HUES64 (cell line): ENCODE results near the gene WNT7B. TPM values are rescaled to one million over a fixed set of nuclear protein-coding genes. Genes with fewer than 3 reads are reported as not detected.

ENCODE experiments used
- H3K27ac ChIP-seq: 2 replicates; pipeline ENCODE4 v1.7.0; 2013; ENCODE audit warnings: low read depth, low read length, inconsistent platforms
- H3K27me3 ChIP-seq: 2 replicates; pipeline ENCODE4 v1.6.1; 2013; ENCODE audit warnings: mild to moderate bottlenecking, low read length; ENCODE audit not compliant: insufficient read depth
- H3K36me3 ChIP-seq: 2 replicates; pipeline ENCODE4 v1.6.1; 2013; ENCODE audit warnings: mild to moderate bottlenecking, low read length; ENCODE audit not compliant: insufficient read depth
- H3K4me1 ChIP-seq: 2 replicates; pipeline ENCODE4 v1.6.1; 2013; ENCODE audit warnings: mild to moderate bottlenecking, low read length, moderate library complexity; ENCODE audit not compliant: insufficient read depth
- H3K4me3 ChIP-seq: 2 replicates; pipeline ENCODE4 v1.5.1; 2013; ENCODE audit warnings: mild to moderate bottlenecking, low read length, moderate library complexity
- H3K9ac ChIP-seq: 2 replicates; pipeline ENCODE4 v1.6.1; 2013; ENCODE audit warnings: mild to moderate bottlenecking, low read depth, low read length
- H3K9me3 ChIP-seq: 2 replicates; pipeline ENCODE4 v1.6.1; 2013; ENCODE audit warnings: low read depth, low read length; ENCODE audit not compliant: insufficient read depth
- WGBS: fragments of 150-250, 120-280 bp; methylation state at CpG from one replicate; pipeline ENCODE4 v1.1.7; 2013; ENCODE audit warnings: missing lambda C conversion rate; 5-methylcytosine and 5-hydroxymethylcytosine counted together
- polyA plus RNA-seq, 2 experiments: library from polyadenylated mRNA; stranded (reverse); fragments of 50-300 nt; gene quantifications; one replicate each; pipeline ENCODE4 v1.2.3, GENCODE V29; 2013

The WNT7B gene
- 0.80 TPM for polyA plus RNA-seq (2013, experiment 1 of 2)
- polyA plus RNA-seq (2013, experiment 2 of 2), result 1.5 TPM

DNA sequence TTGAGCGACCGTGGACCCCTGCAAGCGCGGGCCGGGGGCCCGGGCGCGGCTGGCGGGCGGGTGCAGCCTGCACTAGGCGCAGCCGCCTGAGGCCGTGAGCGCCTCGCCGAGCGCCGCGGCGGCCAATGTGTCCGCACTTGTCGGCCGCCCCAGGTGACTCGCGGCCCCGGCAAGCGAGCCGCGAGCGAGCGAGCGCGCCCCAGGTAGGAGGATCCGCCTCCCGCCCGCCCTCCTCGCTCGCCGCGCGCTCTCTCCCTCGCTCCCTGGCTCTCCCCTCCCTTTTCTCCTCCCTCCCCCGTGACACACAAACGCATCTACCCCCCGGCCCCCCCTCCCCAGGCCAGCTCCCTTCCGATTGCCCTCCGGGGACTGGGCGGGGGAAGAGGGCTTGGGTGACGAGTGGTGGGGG lies at the start of gene WNT7B:
TSS of gene WNT7B (minus strand) at position 160 of the 409 bp plus-strand sequence. CDS start 408 bp downstream, outside the sequence.
- Histone ChIP-seq H3K9ac (no peak within 1 kb of the TSS), H3K27me3 (peaks cover 76% of the 10 kb centered on the region)
- under 1% methylated on average over 42 of the region's 49 CpGs for WGBS

DNA sequence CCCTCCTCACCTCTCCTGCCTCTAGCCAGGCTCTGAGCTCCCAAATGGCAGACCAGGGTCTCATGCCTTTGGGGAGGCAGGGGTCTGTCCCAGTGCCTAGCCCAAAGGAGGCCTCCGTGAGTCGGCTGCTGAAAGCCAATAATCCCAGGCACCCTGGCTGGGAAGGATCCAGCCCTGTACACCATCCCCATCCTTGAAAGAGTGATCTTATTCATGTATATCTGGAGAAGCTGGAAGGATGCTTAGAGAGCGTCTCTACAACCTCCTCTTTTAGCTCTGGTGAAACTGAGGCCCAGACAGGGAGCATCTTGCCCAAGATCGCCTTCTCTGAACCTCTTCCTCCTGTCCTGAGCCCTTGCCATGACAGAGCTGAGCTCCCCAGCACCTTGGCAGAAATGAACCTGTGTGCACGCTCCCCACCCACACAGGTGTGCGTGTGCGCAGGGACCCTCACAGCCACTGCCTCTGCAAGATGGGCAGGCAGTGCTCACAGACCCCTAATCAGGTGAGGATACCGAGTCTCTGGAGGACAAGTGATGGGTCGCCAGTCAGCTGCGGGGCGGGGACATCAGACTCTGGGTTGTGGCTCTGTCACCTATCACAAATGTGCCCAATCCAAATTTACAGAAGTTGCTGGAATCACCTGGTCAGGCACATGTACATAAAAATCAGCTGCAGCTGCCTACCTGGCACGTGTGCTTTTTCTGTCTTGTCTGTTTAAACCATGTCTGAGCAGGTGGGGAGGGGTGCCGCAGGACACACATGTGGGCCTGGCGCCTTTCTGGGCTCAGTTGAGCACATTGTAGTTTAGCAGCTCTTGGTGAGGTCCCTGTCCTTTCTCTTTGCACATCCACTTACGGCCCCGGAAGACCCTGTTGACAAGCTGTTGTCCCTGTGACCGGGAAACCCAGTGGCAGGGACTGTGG lies 49.3 kb upstream of the WNT7B start:
- no peaks in the 10 kb centered on the region for H3K9me3 ChIP-seq
- H3K4me1 ChIP-seq, result no peaks in the 10 kb centered on the region; the same call in 1 of the 2 replicates
- WGBS, result 86% methylated on average over 17 of the region's 17 CpGs
- H3K36me3 ChIP-seq, result no peaks in the 10 kb centered on the region
- no peak overlapping the region for H3K9ac ChIP-seq
- no peak overlapping the region for H3K27ac ChIP-seq
- H3K4me3 ChIP-seq, result no peak overlapping the region
- H3K27me3 ChIP-seq, result peaks cover 56% of the 10 kb centered on the region

More for the DNA sequence above, at the start of gene WNT7B:
- 0 out of 2 replicates have a peak, but pooled peaks cover 5% of the 10 kb centered on the region for H3K4me1 ChIP-seq
- H3K27ac ChIP-seq, result no peak within 1 kb of the TSS
- no peaks in the 10 kb centered on the region for H3K36me3 ChIP-seq
- peak within 1 kb of the TSS; percentile 56 for H3K4me3 ChIP-seq
- H3K9me3 ChIP-seq, result peaks cover 7% of the 10 kb centered on the region

DNA sequence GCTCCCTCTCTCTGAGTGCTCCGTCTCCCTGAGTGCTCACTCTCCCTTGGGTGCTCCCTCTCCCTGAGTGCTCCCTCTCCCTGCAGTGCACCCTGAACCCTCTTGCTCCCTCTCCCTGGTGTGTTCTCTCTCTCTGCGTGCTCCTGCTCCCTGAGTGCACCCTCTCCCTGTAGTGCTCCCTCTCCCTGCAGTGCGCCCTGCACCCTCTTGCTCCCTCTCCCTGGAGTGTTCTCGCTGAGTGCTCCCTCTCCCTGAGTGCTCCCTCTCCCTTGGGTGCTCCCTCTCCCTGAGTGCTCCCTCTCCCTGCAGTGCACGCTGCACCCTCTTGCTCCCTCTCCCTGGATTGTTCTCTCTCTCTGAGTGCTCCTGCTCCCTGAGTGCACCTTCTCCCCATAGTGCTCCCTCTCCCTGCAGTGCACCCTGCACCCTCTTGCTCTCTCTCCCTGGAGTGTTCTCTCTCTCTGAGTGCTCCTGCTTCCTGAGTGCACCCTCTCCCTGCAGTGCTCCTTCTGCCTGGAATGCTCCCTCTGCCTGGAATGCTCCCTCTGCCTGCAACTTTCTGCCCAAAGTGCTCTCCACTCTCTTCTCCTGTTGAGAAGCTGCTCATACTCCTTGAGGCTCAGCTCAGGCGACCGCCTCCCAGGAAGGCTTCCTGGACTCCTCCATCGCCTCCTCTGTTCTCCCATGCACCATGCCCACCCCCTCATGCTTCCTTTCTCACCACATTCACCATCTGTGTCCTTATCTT lies 48.4 kb upstream of the WNT7B start:
- 87% methylated on average over 8 of the region's 8 CpGs for WGBS
- H3K4me3 ChIP-seq, result no peak overlapping the region
- no peaks in the 10 kb centered on the region for H3K36me3 ChIP-seq
- H3K27ac ChIP-seq, result no peak overlapping the region
- no peak overlapping the region for H3K9ac ChIP-seq
- no peaks in the 10 kb centered on the region for H3K9me3 ChIP-seq
- H3K27me3 ChIP-seq, result peaks cover 56% of the 10 kb centered on the region
- no peaks in the 10 kb centered on the region; the same call in 1 of the 2 replicates for H3K4me1 ChIP-seq

DNA sequence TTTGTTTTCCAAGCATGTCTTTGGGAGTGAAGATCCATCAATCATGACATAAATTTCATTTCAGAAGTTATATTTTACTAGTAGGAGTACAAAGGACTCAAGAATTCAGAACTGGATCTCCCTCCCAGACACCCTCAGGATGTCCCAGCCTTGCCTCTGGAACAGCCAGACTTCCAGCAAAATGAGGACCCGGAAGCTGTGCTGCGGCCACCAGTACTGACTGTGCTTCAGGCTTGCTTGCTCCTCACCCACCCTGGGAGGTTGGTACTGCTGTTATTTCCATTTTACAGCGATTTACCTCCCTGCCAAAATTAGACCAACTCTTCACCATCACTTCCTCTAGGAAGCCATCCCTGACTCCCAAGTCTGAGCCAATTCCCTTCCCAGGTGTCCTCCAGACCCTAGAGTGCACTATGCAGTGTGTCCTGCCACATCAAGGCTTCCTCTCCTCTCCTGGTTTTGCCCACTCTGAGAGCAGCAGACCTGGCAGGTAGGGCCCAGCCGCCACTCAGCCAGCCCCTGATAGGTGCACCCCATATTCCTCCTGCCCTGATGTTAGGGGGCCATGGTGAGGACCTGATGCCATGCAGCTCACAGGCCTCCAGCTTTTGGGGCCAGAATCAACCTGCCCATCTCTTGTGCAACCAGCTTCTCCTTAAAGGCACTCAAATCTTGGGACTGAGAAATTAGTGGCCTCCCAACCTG lies 47.3 kb upstream of the WNT7B start:
- Histone ChIP-seq H3K4me3 (no peak overlapping the region), H3K27ac (no peak overlapping the region), H3K27me3 (peaks cover 49% of the 10 kb centered on the region), H3K9me3 (no peaks in the 10 kb centered on the region), H3K9ac (no peak overlapping the region), H3K4me1 (no peaks in the 10 kb centered on the region; the same call in 1 of the 2 replicates), H3K36me3 (no peaks in the 10 kb centered on the region)
- WGBS, result 91% methylated on average over 4 of the region's 4 CpGs

DNA sequence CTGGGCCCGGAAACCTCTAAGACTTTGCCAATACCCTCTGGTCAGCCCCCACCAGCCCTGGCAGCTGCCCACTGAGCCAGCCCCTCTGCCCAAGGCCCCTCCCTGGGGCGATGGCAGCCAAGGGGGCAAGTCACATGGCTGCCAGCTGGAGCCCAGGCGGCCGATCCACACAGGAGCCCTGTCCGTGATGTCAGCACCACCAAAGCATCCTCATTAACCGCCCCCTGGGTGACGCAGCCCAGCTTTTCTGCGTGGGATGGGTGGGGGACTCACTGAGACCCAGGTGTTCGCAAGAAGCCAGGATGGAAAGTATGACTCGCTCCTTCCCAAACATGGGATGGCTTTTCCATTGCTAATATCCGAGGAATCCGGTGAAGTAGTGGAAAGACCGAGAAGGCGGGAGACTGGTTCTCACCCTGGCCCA lies 46.6 kb upstream of the WNT7B start:
- Histone ChIP-seq H3K4me1 (no peaks in the 10 kb centered on the region; the same call in 1 of the 2 replicates), H3K27me3 (peaks cover 44% of the 10 kb centered on the region)
- WGBS, result 89% methylated on average over 14 of the region's 14 CpGs

DNA sequence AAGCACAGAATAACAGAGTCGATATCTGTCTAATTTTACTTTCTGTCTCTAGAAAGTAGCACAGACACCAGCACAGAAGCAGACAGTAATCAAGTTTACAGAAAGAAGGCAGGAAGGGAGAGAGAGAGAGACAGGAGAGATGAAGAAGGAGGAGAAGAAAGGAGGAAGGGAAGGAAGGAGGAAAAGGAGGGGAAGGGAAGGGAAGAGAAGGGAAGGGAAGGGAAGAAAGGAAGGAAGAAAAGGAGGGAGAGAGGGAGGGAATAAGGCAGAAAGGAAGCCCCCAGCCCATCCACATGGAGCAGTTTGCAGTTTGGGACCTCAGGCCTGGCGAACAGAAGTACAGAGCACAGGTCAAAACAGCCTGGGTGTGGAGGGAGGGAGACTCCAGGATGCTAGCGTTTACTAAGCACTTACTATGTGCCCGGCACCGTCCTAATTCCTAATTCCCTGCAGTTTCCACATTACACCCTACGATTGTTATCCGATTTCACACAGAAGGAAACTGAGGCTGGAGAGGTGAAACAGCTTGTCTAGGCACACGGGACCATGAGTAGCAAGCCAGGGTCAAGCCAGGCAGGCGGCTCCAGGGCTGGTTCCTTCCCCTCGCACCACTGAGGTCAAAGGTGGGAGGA lies 46.0 kb upstream of the WNT7B start:
- peaks cover 38% of the 10 kb centered on the region for H3K27me3 ChIP-seq
- H3K9ac ChIP-seq, result no peak overlapping the region
- H3K4me3 ChIP-seq, result no peak overlapping the region
- H3K9me3 ChIP-seq, result no peaks in the 10 kb centered on the region
- no peak overlapping the region for H3K27ac ChIP-seq
- no peaks in the 10 kb centered on the region for H3K36me3 ChIP-seq
- 95% methylated on average over 10 of the region's 10 CpGs for WGBS
- no peaks in the 10 kb centered on the region; the same call in 1 of the 2 replicates for H3K4me1 ChIP-seq

More for the DNA sequence above, 46.6 kb upstream of the WNT7B start:
- Histone ChIP-seq H3K27ac (no peak overlapping the region), H3K9ac (no peak overlapping the region), H3K36me3 (no peaks in the 10 kb centered on the region), H3K4me3 (no peak overlapping the region), H3K9me3 (no peaks in the 10 kb centered on the region)

DNA sequence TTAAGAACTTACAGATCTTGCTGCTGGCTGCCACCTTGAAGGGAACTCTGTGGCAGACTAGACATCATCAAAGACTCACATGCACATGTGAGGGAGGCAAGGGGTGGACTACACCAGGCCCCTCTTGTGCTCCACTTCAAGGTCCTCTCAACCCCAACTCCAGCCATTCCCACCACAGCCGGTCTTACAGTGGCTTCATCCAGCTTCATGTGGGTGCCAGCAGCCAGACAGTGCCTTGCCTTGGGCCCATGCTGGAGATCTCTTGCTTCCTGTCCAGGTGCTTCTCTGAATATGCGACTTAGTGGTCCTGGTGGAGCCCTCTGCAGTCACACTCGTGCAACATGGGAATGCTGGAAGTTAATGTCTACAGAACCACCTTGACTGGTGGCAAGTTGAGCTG lies 44.6 kb upstream of the WNT7B start:
- Histone ChIP-seq H3K27ac (no peak overlapping the region), H3K9me3 (no peaks in the 10 kb centered on the region), H3K27me3 (peaks cover 24% of the 10 kb centered on the region), H3K4me3 (no peak overlapping the region), H3K36me3 (no peaks in the 10 kb centered on the region), H3K4me1 (no peaks in the 10 kb centered on the region), H3K9ac (no peak overlapping the region)
- WGBS, result 86% methylated on average over 3 of the region's 3 CpGs

DNA sequence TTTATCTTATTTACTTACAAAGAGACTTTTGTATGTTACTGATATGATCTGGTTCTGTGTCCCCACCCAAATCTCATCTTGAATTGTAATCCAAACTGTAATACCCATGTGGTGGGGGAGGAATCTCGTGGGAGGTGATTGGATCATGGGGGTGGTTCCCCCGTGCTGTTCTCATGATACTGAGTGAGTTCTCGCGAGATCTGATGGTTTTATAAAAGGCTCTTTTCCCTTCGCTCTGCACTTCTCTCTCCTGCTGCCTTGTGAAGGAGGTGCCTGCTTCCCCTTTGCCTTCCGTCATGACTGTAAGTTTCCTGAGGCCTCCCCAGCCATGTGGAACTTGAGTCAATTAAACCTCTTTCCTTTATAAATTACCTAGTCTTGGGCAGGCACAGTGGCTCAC lies 42.4 kb upstream of the WNT7B start:
- Histone ChIP-seq H3K27me3 (peaks cover 6% of the 10 kb centered on the region; the same call in 1 of the 2 replicates), H3K9me3 (no peaks in the 10 kb centered on the region), H3K36me3 (no peaks in the 10 kb centered on the region), H3K9ac (no peak overlapping the region), H3K4me1 (no peaks in the 10 kb centered on the region), H3K4me3 (no peak overlapping the region), H3K27ac (no peak overlapping the region)
- 89% methylated on average over 6 of the region's 6 CpGs for WGBS

DNA sequence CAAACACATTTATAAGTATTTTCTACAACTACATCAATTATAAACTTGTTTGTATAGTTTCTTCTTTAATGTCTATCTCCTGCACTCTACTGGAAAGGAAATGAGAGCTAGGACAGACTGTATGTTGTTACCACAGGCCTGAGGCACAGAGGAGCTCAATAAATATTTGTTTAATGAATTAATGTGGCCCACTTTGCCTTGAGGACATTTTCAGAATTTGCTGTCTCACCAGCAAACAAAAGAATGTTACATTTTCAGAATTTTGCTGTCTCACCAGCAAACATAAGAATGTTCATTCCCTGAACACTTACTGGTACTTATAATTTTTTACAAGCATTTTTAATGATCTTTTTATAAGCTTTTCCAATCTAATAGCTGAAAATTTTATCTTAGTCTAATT lies 41.9 kb upstream of the WNT7B start:
- Histone ChIP-seq H3K27ac (no peak overlapping the region), H3K9ac (no peak overlapping the region), H3K36me3 (no peaks in the 10 kb centered on the region), H3K9me3 (no peaks in the 10 kb centered on the region), H3K27me3 (0 out of 2 replicates have a peak, but pooled peaks cover 1% of the 10 kb centered on the region), H3K4me1 (no peaks in the 10 kb centered on the region), H3K4me3 (no peak overlapping the region)

DNA sequence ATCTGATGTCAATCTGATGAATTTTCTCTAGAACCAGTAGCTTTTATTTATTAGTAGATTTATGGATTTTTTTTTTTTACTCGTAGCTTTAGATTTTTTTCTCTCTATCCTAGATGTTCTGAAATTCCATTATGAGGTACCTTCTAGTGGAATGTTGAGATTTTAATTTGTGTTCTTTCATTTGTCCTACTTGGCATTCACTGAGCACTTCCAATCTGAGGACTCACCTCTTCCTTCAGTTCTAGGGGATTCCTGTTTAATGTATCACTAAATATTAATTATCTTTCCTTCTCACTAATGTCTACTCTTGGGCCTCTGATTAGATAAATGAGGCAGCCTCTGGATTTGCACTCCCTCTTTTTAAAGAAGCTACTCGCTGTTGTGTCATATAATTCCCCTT lies 40.2 kb upstream of the WNT7B start:
- WGBS, result 88% methylated on average over 1 of the region's 2 CpGs
- Histone ChIP-seq H3K27me3 (no peaks in the 10 kb centered on the region), H3K9me3 (no peaks in the 10 kb centered on the region), H3K9ac (no peak overlapping the region), H3K27ac (no peak overlapping the region), H3K36me3 (no peaks in the 10 kb centered on the region), H3K4me3 (no peak overlapping the region), H3K4me1 (peaks cover 4% of the 10 kb centered on the region)
